GM21528 (cell line): Measurements from ENCODE around the gene NAV2.
"Not testable (repeated sequence)": the region's sequence is repeated elsewhere in the genome, so short reads cannot be mapped to it uniquely, and the experiment has no call there.

Source experiments
- ATAC-seq: cut with Tn5 transposase; IDR thresholded peaks from one replicate; pipeline ENCODE4 v1.9.1; 2021; ENCODE audit warnings: mild to moderate bottlenecking, moderate library complexity; ENCODE audit not compliant: unreplicated experiment, low FRiP score

The NAV2 gene

DNA sequence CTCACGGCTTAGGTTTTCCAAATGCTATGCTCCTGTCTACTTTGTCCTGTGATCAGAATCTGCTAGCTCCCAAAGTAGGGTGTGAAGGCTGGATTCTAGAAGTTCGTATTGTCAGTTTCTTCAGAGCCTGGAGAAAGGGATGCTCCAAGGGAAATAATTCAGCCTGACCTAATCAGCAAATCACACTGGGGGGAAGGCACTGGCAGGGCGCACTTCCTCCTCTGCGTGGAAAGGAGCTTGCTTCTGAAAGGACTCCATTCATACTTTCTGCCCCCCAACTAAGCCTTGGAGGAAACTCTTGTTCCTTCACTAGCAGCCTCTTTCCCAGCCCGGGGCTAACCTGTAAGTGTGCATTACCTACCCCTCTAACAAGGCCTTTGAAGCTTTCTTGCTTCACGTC, 165.9 kb downstream of the NAV2 start:
- no peak for ATAC-seq

DNA sequence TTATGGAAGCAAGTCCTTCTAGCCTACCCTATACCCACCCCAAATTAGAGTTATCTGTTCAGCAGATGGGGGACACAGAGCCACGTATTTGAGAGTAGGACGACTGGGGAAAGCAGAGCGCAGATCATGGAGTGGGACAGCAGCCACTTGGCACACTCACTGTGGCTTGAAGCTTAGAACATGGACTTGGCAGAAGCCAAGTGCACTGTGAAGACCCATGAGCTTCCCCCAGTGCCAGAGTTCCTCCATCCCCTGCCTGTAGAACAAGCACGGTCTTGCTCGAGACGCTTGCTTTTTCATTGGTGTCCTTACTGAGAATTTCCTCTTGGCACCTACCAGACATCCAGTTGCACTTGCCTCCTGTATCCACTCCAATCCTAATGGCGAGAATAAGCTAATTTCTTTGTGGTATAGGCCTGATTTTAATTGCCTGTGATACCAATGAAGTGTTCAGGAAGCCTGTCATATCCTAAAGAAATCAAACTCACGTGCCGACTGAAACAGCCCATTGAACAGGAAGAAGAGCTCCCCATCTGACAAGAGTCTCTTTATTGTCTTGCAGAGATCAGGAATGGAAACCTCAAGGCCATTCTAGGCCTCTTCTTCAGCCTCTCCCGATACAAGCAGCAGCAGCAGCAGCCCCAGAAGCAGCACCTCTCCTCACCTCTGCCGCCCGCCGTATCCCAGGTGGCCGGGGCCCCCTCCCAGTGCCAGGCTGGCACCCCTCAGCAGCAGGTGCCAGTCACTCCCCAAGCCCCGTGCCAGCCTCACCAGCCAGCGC, 166.9 kb downstream of the NAV2 start:
- no peak for ATAC-seq

DNA sequence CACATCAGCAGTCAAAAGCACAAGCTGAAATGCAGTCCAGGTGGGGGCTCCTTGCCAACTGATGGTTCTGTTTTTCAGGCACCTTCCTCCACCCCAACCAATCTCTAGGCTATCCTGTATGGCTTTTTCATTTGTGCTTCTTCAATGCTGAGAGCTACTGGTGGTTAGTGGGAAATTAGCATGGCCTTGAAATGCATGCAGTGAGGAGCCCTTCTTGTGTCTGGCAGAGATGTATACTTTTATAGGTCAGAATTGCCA, 167.4 kb downstream of the NAV2 start:
- no peak for ATAC-seq

DNA sequence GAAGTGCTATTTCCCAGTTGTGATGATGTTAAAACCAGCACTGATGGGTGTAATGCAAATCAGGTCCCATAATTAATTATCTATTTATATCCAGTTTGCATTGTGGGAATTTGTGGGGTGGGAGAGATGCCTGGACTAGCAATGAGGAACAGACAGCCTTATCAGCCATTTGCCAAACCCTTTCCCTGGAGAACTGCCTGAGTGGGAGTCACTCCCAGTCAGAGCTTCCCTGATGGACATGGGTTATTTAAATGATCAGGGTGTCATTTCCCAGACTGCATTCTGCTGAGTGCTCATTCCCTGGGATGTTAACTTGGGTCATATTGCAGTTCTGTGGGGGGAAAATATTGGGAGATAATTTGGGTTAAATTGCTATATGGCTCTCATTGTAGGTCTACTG, 168.5 kb downstream of the NAV2 start:
- ATAC-seq: no peak

DNA sequence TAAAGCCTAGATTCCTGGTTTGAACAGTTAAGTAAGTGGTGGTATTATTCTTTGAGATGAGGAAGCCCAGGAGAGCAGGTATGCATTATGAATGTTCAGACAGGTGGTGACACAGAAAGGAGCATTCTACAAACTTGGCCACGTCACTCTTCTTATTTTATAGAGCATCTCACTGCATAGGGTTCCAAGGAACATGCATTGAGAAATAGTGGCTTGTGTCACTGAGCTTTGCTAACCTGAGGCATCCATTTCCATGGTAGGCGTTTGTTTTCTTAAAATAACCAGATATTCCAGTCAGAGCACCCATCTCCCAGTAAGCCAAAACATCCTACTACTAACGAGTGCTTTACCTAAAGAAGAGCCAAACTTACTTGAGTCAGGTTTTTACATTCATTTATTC, 169.7 kb downstream of the NAV2 start:
- ATAC-seq: no peak

DNA sequence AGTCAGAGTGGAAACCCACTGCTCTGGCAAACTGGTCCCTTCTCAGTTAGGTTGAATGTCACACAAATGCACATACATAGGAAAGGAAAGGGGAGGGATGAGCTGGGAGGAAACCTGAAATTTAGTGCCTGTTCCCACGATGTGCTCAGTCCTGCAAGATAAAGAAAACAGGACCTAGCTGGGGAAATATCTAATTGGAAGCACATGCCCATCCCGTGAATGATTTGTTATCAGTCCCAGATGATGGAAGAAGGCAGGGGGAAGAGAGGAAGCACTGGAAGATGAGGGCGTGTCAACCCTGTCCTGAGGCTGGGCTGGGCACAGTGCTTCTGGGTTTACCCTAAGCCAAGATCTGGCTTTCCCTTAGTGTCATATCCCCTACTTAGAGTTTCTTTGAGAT, 173.9 kb downstream of the NAV2 start:
- ATAC-seq: no peak

DNA sequence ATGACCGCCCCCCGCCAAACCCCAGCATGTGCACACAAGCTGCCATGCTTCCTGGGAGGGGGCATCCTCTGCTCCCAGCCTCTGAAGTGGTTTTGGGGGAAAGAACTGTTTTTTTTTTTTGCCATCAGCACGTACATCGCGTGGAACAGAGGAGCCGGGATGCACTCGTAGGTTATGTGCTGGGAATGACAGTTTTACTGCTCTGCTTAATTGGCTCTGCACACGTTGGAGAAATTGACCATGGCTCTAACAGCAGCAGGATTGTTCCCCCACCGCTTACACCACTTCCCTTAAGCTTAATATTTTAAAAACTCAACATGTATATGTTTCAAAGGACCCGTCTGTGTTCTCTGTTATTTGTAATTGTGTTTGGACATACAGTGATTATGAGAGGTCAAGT, 175.2 kb downstream of the NAV2 start:
- no peak for ATAC-seq

DNA sequence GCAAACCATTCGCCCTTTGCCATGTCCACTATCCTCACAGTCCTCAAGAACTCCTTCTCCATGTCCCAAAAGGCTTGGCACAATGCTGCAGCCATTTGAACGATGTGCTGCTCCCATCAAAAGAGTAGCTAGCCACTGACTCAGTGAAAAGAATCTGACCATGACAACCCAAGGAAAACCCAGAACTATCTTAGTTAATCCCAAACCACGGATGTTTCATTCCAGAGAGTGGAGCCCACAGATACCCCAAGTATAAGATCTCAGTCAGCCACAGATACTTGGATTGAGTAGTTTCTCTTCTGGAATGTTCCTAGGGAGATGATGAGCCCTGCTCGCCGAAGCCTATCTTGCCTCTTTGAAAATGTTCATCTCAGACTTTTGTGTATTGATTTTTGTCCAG, 176.9 kb downstream of the NAV2 start:
- no peak for ATAC-seq

DNA sequence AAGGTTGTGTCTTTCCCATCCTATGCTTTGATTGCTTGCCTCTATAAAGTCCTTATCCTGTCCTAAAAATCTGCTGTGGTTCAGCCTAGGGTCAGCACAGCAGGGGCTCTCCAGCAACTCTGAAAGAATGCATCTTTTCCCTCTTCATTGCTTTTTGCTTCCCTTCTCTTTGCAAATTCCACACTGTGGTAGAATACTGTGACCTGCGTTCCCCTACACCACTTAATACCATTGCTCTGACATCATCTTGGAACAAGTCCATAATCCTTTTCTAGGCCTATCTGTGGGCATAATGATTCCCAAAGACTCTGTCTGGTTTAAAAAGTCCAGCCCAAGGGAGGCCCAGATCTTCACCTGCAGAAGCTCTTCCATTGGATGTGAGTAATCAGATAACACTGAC, 177.7 kb downstream of the NAV2 start:
- ATAC-seq: no peak

DNA sequence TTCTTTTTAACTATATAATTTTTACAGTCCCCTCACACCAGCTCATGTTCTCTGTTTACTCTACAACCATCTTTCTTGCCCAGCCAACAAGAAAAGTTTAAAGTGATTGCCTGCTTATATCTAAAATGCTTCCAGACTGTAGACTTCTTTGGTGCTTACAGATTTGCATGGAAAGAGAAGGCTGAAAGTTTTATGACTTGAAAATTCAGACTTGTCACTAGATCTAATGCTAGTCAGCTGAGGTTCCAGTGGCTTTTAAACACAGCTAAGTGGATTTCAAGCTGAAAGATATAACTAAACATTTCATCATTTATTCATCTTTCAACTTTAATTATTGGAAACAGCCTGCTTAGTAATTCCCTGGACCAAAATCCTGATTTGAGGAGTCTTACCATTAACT, 178.4 kb downstream of the NAV2 start:
- no peak for ATAC-seq

DNA sequence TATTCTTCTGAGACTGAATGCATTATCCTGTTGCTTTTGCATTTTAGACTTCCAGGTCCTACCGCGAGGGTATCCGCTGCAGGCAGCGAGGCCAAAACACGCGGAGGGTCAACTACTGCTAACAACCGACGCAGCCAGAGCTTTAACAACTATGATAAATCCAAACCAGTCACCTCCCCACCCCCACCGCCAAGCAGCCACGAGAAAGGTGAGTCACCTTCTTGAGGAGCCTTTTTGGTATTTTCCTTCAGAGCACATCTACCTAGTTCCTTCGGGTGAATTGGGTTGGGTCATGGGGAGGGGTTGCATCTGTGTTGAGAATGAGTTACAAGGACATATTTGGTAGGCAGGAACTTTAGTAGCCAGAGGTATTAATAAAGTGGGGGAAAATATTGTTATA, 179.8 kb downstream of the NAV2 start:
- ATAC-seq: no peak

DNA sequence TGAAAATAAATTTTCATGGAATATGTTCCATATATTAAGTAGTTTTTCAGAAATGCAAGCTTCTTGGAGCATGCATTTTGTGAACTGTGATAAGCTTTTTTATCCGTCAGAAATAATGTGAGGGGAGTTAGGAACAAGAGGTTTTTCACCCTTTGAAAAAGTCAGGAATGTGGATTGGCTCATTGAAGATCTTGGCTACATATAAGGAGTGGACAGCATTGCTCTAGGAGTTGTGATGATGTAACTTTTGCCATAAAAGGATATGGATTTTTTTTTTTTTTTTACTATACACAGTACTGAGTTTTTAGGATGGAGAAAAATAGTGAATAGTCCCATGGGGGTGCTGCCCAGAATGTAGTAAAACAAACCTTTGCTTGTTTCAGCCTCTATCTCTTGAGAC, 180.2 kb downstream of the NAV2 start:
- no peak for ATAC-seq

DNA sequence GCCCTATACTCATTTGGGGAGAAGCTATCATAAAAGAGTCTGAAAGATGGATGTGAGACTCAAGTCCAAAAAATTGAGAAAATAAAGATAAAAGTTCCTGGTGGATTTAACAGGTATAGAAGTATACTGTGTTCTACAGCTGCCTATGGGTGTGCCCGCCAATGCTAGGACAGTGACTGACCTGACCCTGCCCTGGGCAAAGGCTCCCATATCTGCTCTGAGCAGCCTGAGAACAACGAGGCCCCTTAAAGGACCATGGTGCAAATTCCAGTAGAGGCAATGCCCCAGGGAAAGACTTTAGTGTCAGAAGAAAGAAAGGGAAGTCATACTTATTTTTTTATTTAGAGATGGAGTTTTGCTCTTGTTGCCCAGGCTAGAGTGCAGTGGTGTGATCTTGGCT, 181.8 kb downstream of the NAV2 start:
- ATAC-seq: no peak

DNA sequence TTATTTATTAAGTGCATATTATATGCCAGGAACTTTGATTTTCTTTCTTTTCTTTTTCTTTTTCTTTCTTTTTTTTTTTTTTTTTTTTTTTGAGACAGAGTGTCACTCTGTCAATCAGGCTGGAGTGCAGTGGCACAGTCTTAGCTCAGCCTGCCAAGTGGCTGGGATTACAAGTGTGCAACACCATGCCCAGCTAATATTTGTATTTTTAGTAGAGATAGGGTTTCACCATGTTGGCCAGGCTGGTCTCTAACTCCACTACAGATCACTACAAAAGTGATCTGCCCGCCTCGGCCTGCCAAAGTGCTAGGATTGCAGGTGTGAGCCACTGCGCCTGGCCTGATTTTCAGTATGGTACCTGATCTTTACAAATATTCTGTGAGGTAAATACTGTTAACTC, 182.4 kb downstream of the NAV2 start:
- ATAC-seq: not testable (repeated sequence)

DNA sequence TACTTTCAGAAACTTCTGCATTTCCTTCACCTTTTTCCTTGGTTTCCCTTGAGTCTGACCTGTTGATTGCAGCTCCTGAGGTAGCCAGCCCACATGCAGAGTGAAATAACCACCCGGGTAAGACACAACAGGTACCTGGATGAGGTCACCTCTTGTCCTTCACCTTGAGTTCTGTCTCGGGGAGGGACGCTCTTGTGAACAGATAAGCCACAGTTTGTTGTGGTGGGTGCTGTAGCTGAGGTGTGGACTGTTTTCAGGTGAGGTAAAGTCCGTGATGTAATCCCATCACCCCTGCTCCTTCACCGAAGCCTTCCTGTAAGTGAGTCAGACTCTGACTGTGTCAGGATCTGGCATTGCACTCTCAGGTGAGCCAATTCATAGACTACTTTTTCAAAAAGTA, 183.1 kb downstream of the NAV2 start:
- no peak for ATAC-seq

DNA sequence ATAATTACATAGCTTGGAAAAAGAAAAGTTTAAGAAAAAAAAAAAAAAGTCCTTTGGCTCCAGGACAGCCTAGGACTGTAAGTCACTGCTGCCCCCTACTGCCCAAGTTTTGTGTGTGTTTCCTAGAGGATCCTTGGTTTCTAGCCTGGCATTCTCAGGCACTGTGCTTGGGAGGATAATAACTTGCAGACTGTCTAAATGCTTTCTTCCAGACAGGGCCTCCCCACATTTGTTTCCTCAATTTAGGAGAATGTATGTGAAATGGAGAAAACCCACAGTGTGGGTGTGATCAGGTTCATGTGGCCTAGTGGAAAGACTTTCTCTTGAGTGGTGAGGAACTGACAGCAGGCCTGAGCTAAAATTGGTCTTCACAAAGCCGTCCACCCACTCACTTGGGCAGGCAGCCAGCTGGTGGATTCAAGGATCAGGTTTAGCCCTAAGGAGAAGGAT, 191.0 kb downstream of the NAV2 start:
- peak; percentile 67 for ATAC-seq

DNA sequence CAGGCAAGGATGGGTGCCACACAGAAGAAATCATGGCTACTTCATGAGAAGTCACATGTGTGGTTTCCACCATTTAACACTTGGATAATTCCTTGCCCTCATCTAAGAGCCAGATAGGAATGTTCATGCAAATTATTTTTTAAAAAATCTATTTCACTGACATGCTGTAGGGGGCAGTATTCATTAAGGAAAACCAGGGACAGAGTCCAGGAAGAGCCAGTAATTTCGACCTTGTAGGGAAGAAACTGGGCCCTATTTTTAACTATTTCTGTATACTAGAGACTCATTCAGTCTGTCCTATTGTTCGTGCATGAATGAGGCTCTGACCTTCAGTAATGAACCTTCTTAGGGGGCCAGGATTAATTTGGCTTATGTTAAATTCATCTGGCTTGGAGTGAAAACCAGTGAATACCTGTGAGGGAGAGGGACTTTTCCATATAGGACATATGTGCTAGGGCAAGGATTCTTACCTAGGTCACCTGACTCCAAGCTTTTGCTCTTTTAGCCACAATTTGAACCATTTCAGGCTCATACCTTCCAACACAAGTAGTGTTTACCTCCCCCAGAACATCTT, 192.7 kb downstream of the NAV2 start:
- no peak for ATAC-seq

DNA sequence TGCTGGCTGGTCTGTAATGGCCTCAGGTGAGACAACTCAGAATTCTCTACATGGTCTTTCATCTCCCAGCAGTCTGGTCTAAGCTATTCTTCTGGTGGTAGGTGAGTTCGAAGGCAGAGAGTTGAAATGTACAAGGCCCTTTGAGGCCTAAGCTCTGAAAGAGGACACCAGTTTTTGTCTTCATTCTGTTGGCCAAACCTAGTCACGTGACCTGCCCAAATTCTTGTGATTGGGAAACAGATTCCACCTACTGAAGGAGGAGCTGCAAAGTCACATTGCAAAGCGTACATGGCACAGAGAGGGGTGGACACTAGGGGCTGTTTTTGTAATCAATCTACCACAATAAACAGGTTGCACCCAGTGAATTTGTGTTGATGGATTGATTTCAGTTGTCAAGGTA, 193.5 kb downstream of the NAV2 start:
- ATAC-seq: no peak

DNA sequence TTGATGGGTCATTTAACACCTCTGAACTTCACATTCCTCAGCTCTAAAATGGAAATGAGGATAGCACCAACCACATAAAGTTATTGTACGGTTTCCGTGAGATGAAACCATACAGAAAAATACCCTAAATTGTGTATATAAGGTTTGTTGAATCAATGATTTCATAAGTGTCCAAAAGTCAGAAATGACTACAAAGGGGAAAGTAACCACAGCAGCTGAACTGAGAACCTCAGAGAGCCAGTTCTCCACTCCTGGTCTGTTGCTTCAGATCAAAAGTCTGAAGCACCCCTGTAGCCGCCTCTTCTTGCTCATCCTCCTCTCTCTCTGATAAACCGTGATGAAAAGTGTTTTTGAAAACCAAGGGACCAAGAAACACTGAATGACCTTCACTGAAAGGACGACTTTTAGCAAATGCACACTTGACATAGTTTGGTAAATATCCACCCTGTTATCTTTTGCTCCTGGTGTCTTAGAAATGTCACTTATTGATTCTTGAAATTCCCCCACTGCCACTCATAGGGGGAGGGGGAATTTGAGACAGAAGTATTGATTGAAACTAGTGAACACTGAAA, 194.5 kb downstream of the NAV2 start:
- no peak for ATAC-seq

DNA sequence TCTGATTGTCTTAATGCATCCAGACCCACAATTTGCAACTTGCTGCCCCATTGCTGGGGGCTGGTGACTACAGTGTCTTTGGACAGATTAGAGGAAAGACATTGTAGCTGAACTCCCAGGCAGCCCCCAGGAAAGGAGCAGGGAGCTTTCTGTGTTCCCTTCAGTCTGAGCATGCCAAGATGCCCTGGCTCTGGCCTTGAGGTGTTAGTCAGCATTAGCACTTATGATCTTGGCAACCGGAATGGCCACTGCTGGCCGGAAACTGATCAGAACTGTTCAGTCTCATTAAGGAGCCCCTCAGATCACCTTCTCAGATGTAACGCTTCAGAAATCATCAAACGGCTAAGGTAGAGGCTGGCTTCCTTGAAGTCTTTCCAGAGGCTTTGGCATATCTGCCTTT, 195.2 kb downstream of the NAV2 start:
- no peak for ATAC-seq

DNA sequence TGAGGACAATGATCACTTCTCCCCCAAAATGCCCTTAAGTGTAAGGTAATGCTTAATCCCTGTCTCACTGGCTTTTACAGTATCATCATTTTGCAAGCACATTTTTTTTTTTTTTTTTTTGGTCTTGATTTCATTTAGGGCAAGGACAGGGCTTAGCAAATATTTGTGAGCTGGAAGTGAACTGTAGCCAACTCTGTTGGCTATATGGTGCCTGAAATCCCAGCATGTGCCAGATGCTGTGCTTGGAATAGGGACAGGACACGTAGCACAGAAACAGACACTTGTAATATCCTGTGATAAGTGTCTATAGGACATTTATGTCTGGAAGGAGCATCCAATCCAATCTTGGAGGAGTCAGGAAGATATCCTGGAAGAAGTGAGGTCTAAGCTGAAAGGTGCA, 198.3 kb downstream of the NAV2 start:
- ATAC-seq: no peak
